Central memory CD4-positive, alpha-beta T cell (primary cell): ENCODE results near the gene GALNT13.

Experiments used
- DNase-seq: peaks from one replicate; pipeline ENCODE4 v3.0.0; 2022

The GALNT13 gene

DNA sequence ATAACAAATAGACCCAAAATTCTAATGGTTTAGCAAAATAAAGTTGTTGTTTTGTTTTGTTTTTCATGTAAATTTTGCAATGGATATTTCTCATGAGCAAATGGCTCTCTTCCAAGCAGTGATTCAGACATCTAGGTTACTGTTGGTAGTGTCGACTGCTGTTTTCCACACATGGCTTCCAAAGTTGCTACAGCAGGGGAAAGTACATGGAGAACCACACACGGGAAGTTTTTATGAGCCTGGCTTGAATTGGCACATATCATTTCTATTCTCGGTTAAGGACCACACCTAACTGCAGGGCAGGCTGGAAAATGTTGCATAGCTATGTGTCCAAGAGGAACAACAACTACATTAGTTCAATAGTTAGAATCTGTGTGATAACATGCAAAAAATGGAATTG, 262.1 kb downstream of the GALNT13 start:
- DNase-seq = no peak

DNA sequence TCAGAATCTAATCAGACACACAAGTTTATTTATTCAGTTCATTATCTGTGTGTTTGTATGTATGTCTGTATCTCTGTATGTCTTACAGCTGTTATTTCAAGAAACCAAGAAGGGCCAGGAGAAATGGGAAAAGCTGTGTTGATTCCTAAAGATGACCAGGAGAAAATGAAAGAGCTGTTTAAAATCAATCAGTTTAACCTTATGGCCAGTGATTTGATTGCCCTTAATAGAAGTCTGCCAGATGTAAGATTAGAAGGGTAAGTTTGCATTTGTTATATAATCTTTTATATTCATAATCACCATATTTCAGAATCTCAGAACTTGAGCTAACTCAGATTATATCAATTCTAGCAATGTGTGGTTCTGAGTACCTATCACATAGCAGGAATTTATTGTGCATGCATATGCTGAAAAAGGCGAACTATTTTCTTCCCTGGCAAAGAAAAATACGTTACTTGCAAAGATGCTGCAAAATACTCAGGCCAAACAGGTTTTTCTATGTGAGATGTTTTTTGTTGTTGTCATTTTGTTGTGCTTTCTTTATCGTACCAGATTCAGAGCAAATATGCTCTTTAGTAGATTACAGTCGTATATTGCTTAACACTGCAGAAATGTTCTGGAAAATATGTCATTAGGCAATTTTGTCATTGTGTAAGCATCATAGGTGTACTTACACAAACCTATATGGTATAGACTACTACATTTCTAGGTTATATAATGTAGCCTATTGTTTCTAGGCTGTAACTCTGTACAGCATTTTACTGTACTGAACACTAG, 268.7 kb downstream of the GALNT13 start:
- DNase-seq = no peak

- DNase-seq = no peak
Observed at GRCh38 chr2:154142480-154142879, 270.8 kb downstream of the GALNT13 start.

- DNase-seq = no peak
Observed at GRCh38 chr2:154143105-154143504, 271.4 kb downstream of the GALNT13 start.

GRCh38 chr2:154158101-154158500, 286.4 kb downstream of the GALNT13 start:
- no peak for DNase-seq

- no peak for DNase-seq
Observed at GRCh38 chr2:154161286-154161685, 289.6 kb downstream of the GALNT13 start.

DNA sequence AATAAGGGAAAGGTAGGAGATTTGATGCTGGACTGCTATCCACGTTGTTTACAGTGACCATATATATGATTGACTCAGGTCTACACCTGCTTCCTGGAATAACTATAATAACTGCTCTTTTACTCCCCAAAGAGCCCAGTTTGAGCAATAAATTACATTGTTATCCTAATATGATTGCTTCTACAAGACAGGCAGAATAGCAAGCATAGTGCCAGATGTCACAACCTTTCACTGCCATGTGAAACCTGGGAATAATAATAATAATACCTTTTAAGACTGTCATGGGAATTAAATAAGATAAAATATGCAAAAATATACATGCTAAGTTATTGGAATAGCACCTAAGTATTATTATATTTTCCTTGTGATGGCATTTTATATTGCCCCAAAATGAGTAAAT, 298.7 kb downstream of the GALNT13 start:
- no peak for DNase-seq

GRCh38 chr2:154173164-154173563, 301.4 kb downstream of the GALNT13 start:
- DNase-seq = no peak

GRCh38 chr2:154173919-154174318, 302.2 kb downstream of the GALNT13 start:
- no peak for DNase-seq

DNA sequence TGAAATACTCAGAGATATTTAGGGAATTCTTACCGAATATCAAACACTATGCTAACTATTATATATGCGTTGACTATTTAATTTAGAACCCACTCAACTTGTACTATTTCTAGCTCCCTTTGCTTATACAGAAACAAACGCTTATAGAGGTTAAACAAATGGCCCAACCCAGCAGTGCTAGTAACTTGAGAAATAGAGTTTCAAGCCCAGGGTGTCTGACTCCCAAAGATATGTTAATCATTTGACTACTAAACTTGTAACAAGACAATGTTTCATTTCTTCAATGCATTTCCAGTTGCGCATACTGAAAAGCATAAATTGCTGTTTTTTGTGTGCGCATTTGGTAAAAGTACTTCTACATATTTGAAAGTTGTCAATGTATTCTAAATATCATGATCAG, 310.3 kb downstream of the GALNT13 start:
- no peak for DNase-seq

DNA sequence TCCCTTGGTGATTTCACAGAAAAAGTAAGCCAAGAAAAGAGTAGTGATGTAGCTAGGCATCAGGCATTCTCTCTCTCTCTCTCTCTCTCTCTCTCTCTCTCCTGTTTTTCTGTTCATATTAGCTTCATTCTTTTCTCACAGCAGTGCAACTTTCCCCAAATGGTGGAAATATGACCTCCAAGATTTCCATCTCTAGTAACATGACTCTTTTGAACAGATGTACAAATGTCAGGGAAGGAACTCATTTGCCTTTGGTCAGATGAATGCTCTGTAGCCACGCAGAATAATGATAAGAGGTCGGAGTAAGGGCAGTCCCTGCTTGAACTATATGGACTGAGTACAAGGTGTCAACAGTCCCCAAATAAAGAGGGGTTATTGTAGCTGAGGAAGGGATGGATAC, 316.2 kb downstream of the GALNT13 start:
- DNase-seq = no peak

DNA sequence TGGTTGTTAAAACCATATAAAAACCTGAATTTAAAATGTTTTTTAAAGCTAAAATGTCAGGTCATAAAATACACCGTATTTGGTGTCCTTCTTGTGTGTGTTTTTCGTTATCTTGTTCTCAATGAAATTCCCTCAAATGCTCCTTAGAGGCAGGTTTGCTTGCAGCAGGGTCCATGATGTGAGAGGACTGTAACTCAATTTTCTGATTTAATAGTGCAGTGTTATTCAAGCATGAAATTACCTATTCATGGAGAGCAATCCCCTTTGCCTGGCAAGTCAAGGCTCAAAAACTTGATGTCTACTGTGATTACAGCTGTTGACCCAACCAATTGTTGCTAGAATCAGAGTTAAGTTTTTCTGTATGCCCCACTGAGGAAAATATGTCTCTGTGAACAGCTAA, 318.2 kb downstream of the GALNT13 start:
- DNase-seq = no peak

- no peak for DNase-seq
Observed at GRCh38 chr2:154193246-154193645, 321.5 kb downstream of the GALNT13 start.

- no peak for DNase-seq
Observed at GRCh38 chr2:154194909-154195643, 323.4 kb downstream of the GALNT13 start.

GRCh38 chr2:154195644-154196195, 324.0 kb downstream of the GALNT13 start:
- no peak for DNase-seq

- DNase-seq = no peak
Observed at GRCh38 chr2:154198866-154199265, 327.1 kb downstream of the GALNT13 start.

DNA sequence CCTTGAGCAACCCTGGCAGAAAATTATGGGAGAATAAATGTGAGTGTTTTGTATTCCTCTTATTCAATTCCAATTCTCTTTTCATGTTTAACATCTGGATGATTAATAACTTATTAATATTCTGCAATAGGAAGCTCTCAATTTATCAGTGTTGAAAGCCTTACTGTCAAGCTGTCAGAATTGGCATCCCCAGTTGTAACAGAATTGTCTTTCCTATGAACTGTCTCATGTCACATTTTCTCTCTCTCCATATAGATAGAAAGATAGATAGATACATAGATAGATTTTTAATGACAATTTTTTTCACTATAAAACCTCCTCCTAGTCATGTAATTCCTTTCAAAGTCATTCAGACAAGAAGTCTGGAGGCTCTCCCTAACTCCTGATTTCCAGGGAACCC, 331.5 kb downstream of the GALNT13 start:
- DNase-seq = no peak

DNA sequence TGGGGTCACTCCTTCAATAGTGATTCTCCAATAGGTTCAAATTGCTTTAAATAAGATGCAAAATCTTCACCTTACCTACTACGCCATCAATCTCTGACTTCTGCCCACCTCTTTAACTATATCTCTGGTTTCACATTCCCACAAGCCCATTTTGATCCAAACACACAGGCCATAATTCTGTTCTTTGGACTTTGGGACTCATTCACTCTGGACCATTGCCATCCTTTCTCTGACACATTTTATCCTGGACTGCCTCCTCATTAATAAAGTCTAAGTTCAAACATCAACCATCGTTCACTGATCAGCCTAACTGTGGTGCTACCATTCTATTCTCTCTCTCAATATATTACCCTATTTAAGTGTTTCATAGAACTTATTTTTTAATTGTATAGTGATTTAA, 332.2 kb downstream of the GALNT13 start:
- DNase-seq = no peak

GRCh38 chr2:154207288-154208047, 335.7 kb downstream of the GALNT13 start:
- no peak for DNase-seq

GRCh38 chr2:154223726-154224125, 352.0 kb downstream of the GALNT13 start:
- DNase-seq = no peak

GRCh38 chr2:154226931-154227330, 355.2 kb downstream of the GALNT13 start:
- no peak for DNase-seq

DNA sequence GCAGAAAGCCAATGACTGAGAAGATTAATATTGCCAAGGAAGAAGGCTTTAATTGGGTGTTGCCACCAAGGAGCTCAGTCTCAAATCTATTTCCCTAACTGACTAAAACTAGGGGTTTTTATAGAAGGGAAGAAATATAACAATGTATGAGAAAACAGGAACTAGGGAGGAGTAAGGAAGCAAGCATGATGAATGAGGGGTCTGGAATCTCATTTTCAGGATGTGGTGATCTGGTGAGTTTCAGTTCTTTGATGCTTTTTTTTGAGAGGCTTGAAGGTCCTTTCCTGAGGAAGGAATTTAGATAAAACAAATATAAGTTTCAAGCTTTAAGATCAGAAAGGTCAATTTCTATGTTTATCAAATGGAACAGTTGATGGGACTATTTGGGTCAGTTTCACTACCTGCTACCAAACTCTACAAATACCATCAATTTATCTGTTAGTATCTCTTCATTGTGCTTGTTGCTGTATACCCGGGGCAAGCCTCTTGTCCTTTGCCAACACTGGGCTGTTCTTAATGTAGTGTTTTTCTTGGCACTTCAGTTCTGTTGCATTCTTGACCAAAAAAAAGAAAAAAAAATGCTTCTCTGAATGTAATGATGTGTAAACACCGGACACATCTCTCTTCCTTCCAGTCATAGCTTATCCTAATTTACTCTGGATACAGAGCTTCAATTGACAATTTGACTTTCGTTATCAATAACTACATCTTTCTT, 357.0 kb downstream of the GALNT13 start:
- no peak for DNase-seq

GRCh38 chr2:154229966-154230365, 358.2 kb downstream of the GALNT13 start:
- no peak for DNase-seq
